SK-N-DZ (cell line): ENCODE results near the gene TMEM18. TPM values are rescaled to one million over a fixed set of nuclear protein-coding genes. Genes with fewer than 3 reads are reported as not detected.
"Not testable (repeated sequence)": the region's sequence is repeated elsewhere in the genome, so short reads cannot be mapped to it uniquely, and the experiment has no call there.

ENCODE experiments used
- DNase-seq: peaks from one replicate; pipeline ENCODE4 v3.0.0-alpha.2; 2015; ENCODE audit warnings: low spot score
- polyA plus RNA-seq, 2 experiments: library from polyadenylated mRNA; depleted of rRNA; stranded (reverse); fragments of >200 nt; gene quantifications; 2 replicates each; pipeline ENCODE4 v1.2.3, GENCODE V29; 2014

The TMEM18 gene
- polyA plus RNA-seq (2014; cell fraction: cytosol; rRNA removed), result 26.6 and 38.1 TPM in 2 replicates
- 33.2 and 39.1 TPM in 2 replicates for polyA plus RNA-seq (2014; cell fraction: nucleus; rRNA removed)

- peak; percentile 100 for DNase-seq
Measured at GRCh38 chr2:677056-677958, at the start of gene TMEM18. Gene TMEM18, minus strand, starts transcription at chr2:677406. Its CDS starts 61 bp downstream, at chr2:677345.

DNA sequence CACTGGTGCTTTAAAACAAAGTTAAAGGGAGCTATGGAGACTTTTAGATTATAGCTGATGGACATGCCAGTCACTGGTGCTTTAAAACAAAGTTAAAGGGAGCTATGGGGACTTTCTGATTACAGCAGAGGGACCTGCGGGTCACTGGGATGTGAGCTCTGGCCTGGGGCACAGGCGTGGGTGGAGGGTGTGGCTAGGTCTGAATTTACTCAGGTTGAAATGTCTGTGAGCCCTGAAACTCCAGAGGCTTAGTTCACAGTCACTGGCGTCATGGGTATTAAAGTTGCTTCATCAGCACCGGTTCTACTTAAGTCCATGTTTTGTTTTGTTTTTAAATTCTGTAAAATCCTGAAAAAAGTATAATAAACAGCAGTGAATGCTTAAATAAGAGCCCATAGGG lies 49.0 kb upstream of the TMEM18 start:
- no peak for DNase-seq

DNA sequence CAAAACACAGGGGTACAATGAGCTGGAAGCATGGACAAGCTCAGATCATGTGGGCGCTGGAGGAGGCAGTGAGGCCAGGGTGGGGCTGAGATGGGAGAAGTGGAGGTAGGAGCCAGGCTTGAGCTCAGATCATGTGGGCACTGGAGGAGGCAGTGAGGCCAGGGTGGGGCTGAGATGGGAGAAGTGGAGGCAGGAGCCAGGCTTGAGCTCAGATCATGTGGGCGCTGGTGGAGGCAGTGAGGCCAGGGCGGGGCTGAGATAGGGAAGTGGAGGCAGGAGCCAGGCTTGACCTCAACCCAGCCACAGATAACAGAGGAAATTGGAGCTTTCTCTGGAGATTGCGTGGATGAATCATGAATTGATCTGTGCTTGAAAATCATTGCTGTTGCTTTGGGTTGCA lies 48.3 kb upstream of the TMEM18 start:
- DNase-seq, result no peak

- no peak for DNase-seq
Measured at GRCh38 chr2:723761-724160, 46.6 kb upstream of the TMEM18 start.

DNA sequence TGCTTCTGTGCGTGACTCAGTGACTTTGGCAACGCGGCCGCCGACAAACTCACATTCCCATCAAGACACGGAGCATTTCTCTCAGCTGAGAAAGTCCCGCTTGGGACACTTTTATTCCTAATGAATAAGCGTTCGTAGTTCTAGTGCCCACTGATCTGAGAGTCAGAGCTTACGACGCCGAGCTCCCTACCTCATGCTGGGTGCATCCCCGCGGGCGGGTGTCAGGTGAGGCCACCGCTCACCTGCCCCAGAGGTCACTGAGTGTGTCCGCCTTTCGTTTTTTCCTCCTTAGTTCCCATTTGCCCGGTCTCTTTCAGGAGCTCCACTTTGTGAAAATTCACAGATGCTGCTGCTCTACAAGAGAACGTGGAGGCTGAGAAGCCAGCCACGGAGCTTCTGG lies 43.6 kb upstream of the TMEM18 start:
- DNase-seq, result no peak

DNA sequence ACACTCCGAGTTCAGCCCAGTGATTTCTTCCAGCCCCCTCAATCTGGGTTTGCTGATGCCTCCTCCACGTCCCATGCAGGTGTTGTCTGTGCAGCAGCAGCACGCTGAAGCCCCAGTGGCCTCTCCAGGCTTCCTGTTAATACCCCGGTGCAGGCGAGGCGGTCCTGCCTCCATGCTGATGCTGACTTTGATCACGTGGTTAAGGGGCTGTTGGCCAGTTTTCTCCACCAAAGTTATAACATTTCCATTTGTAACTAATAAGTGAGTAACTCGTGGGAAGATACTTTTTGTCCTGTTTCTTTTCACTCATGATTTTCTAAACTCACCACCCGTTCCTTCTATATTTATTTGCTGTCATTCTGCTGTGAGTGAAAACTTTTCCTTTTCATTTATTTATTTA lies 42.5 kb upstream of the TMEM18 start:
- no peak for DNase-seq

DNA sequence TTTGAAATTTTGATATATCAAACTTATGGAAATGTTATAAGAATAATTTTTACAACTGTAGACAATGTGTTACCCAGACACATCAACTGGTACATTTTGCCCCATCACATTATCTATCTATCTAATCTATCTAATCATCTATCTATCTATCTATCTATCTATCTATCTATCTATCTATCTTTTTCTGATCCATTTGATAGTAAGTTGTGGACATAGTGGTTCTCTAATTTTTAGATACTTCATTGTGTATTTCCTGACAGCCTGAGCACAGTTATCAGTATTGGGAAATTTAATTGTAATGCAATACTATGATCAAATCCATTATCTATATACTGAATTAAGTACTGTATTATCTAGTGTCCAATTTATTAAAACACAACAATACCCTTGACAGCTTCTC lies 42.0 kb upstream of the TMEM18 start:
- no peak for DNase-seq

DNA sequence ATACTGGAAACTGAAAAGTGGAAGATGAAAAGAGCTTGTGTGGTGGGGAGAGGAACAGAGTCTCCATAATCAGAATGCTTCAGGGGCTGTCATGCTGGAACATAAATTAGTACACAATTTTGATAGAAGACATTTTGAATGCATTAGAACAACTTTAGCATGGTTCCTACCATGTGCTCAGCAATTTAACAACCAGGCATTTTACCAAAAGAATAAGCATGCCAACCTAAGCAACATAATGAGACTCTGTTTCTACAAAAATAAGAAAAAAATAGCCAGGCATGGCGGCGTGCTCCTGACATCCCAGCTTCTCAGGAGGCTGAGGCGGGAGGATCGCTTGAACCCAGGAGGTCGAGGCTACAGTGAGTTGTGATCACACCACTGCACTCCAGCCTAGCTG lies 40.5 kb upstream of the TMEM18 start:
- DNase-seq, result no peak

- DNase-seq, result no peak
Measured at GRCh38 chr2:715854-716560, 38.8 kb upstream of the TMEM18 start.

GRCh38 chr2:715038-715437 lies 37.8 kb upstream of the TMEM18 start:
- no peak for DNase-seq

GRCh38 chr2:714005-714741 lies 37.0 kb upstream of the TMEM18 start:
- DNase-seq, result peak; percentile 53

DNA sequence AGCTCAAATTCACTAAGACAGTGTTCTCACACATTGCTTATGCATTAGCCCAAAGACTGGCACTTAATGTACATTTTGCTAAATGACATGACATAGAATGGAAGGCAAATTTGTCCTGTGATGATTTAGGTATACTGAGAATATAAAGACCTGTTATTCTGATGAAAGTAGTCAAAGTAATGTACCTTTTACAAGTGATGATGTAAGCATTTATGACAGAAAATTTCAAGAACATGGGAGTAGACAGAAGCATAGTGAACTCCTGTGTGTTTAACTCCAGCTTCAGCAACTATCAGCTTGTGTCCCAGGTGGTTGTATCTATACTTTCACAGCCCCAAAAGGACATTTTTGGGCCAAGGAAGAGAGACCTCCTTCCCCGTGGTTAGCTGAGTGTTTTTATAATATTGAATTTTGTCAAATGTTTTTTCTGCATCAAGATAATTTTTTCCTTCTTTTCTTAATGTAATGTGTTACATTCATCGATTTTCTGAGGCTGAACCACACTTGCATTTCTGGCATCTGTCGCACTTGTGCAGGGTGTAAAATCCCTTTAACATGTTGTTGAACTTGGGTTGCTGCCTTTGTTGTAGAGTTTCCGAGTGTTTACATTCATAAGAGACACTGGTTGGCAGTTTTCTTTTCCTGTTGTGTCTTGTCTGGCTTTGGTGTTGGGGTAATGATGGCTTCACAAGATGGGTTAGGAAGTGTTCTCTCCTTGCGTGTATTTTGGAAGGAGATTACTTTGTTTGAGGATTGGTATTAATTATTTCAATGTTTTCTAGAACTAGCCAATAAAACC lies 33.9 kb upstream of the TMEM18 start:
- no peak for DNase-seq

DNA sequence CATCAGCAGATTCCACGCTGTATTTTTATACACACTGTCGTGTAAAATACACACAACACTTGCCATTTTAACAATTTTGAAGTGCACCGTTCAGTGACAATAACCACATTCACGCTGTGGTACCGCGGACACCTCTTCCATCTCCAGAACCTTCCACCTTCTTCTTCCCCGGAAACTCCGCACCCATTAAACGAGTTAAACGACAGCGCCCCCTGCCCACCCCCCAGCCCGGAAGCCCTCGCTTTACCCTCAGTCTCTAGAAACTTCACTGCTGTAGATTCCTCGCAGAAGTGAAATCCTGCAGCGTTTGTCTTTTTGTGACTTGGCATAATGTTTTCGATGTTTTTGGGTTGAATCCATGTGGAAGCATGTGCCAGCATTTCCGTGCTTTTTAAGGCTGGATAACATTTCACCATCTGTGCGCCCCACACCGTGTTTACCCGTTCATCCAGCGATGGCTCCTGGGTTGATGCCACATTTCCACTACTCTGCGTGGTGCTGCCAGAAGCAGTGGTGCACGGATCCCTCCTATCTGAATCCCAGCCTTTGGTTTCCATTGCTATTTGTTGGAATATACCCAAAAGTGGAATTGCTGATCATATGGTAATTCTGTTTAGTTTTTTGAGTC lies 32.0 kb upstream of the TMEM18 start:
- no peak for DNase-seq

GRCh38 chr2:708667-709066 lies 31.5 kb upstream of the TMEM18 start:
- no peak for DNase-seq

DNA sequence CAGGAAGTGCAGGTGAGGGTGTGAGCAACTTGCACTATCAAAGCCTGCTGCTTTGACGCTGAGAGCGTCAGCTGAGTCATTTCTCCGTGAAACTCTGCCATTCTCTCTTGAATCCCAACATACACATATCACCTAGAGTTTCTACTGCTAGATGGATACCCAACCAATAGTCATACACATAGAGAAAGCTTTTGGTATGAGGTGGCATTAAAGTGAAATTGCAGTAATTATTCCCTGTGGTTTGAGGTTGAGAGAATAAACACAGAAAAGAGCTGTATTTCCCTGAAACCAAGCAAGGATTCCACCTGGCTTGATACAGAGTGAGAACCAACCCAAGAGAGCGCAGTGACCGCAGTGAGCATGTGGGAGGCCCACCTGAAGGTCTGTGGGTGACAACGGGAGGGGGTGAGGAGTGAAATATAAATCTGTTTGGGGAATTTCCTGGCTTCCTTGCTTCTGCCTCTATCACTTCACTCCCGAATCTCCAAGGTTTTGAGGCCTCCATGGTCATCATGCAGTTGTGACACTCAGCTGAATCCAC lies 28.8 kb upstream of the TMEM18 start:
- DNase-seq, result no peak

- DNase-seq, result not testable (repeated sequence)
Measured at GRCh38 chr2:702765-703164, 25.6 kb upstream of the TMEM18 start.

DNA sequence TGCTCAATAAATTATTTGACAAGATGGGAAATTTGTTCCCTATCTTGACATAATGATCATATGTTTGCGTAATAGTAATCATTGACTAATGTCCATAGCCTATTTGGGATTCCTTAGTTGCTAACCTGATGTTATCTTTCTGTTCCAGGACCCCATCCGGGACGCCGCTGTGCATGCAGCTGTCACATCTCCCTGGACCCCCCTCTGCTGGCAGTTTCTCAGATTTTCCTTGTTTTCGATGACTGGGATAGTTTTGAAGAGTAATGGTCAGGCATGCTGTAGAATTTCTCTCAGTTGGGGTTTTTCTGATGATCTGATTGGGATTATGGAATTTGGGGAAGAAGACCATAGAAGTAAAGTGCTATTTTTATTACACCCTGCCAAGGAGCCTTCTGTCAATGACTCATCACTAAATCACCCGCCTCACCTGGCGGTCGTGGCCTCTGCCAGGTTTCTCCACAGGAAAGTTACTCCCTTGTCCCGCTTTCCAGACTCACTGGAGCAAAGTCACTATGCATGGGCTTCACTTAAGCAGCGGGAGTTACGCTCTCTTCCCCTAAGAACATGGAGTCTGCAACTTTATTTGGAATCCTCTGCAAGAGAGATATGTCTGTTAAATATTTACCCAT lies 19.9 kb upstream of the TMEM18 start:
- no peak for DNase-seq

- no peak for DNase-seq
Measured at GRCh38 chr2:696463-696862, 19.3 kb upstream of the TMEM18 start.

GRCh38 chr2:694906-695510 lies 17.8 kb upstream of the TMEM18 start:
- DNase-seq, result no peak

GRCh38 chr2:694174-694573 lies 17.0 kb upstream of the TMEM18 start:
- no peak for DNase-seq
